DOHH2 (cell line): ENCODE data around the gene KIF21B.

Experiments
- H3F3A ChIP-seq: fragments of 200-600 bp; sonication (generic), shearing (Covaris generic); 2 replicates; pipeline ENCODE4 v1.6.0; 2016; ENCODE audit warnings: antibody characterized with exemption, mild to moderate bottlenecking; ENCODE audit not compliant: control insufficient read depth, insufficient read depth
- H3K27ac ChIP-seq: fragments of 200-600 bp; sonication (generic); 2 replicates; pipeline ENCODE4 v1.5.1; 2014; ENCODE audit warnings: low read depth, mild to moderate bottlenecking, low read length, moderate library complexity
- H3K27me3 ChIP-seq: fragments of 200-600 bp; sonication (generic); 2 replicates; pipeline ENCODE4 v1.6.1; 2014; ENCODE audit warnings: mild to moderate bottlenecking, low read length, mixed read lengths; ENCODE audit not compliant: control insufficient read depth
- H3K36me3 ChIP-seq: fragments of 200-600 bp; sonication (generic); 2 replicates; pipeline ENCODE4 v1.6.1; 2014; ENCODE audit warnings: mild to moderate bottlenecking, low read length, moderate library complexity, mixed read lengths; ENCODE audit not compliant: control insufficient read depth
- H3K4me1 ChIP-seq: fragments of 200-600 bp; sonication (generic); 2 replicates; pipeline ENCODE4 v1.6.1; 2014; ENCODE audit warnings: mild to moderate bottlenecking, low read length, mixed read lengths; ENCODE audit not compliant: control insufficient read depth
- H3K4me2 ChIP-seq: fragments of 200-600 bp; sonication (generic); 2 replicates; pipeline ENCODE4 v1.6.0; 2014; ENCODE audit warnings: mild to moderate bottlenecking, low read length, moderate library complexity
- H3K4me3 ChIP-seq: fragments of 200-600 bp; sonication (generic); 2 replicates; pipeline ENCODE4 v1.5.1; 2014; ENCODE audit warnings: mild to moderate bottlenecking, low read length, mixed read lengths
- H3K79me2 ChIP-seq: fragments of 200-600 bp; sonication (generic); 2 replicates; pipeline ENCODE4 v1.6.1; 2014; ENCODE audit warnings: mild to moderate bottlenecking, low read length, mixed read lengths; ENCODE audit not compliant: control insufficient read depth
- H3K9me2 ChIP-seq: fragments of 200-600 bp; sonication (generic); replicated peaks from 2 replicates; pipeline ENCODE4 v1.6.1; 2014; ENCODE audit warnings: mild to moderate bottlenecking, low read length, mixed read lengths; ENCODE audit not compliant: control insufficient read depth
- H3K9me3 ChIP-seq: fragments of 200-600 bp; sonication (generic); 2 replicates; pipeline ENCODE4 v1.6.1; 2014; ENCODE audit warnings: antibody characterized with exemption, low read length, mixed read lengths; ENCODE audit not compliant: control insufficient read depth, insufficient read depth
- H4K20me1 ChIP-seq: fragments of 200-600 bp; sonication (generic); 2 replicates; pipeline ENCODE4 v1.6.0; 2014; ENCODE audit warnings: low read depth, mild to moderate bottlenecking, antibody characterized with exemption, low read length, moderate library complexity; ENCODE audit not compliant: control insufficient read depth, insufficient read depth
- CTCF ChIP-seq: fragments of 200-600 bp; sonication (generic); IDR thresholded peaks from one replicate; pipeline ENCODE4 v1.5.1; 2014; ENCODE audit warnings: antibody characterized with exemption, mild to moderate bottlenecking, low read depth, low read length; ENCODE audit not compliant: poor library complexity, severe bottlenecking
- EZH2phosphoT487 ChIP-seq: fragments of 200-600 bp; sonication (generic); IDR thresholded peaks from 2 replicates; pipeline ENCODE4 v1.6.1; 2017; ENCODE audit warnings: borderline replicate concordance, mild to moderate bottlenecking, antibody characterized with exemption, low read length, moderate library complexity, mixed read lengths

KIF21B gene

GRCh38 chr1:201013991-201014815 lies 9.3 kb downstream of the KIF21B start:
- no peaks in the 10 kb centered on the region for H3K27me3 ChIP-seq
- no peak overlapping the region for H3K27ac ChIP-seq
- H3K4me1 ChIP-seq = peaks cover 24% of the 10 kb centered on the region

GRCh38 chr1:201013031-201013485 lies 10.5 kb downstream of the KIF21B start:
- Histone ChIP-seq H3F3A (no peaks in the 10 kb centered on the region), H3K9me3 (no peaks in the 10 kb centered on the region), H3K4me2 (no peak overlapping the region), H4K20me1 (peaks cover 5% of the 10 kb centered on the region; the same call in 1 of the 2 replicates), H3K79me2 (peaks cover 21% of the 10 kb centered on the region), H3K27me3 (no peaks in the 10 kb centered on the region), H3K4me3 (no peak overlapping the region), H3K4me1 (peaks cover 13% of the 10 kb centered on the region), H3K36me3 (no peaks in the 10 kb centered on the region), H3K27ac (no peak overlapping the region), H3K9me2 (no peaks in the 10 kb centered on the region)
- TF ChIP-seq EZH2phosphoT487 = no peak

More at GRCh38 chr1:201013991-201014815, 9.3 kb downstream of the KIF21B start:
- H3K9me2 ChIP-seq = no peaks in the 10 kb centered on the region
- H3K36me3 ChIP-seq = no peaks in the 10 kb centered on the region
- H3K4me2 ChIP-seq = no peak overlapping the region
- no peak overlapping the region for H3K4me3 ChIP-seq
- no peaks in the 10 kb centered on the region; the same call in 1 of the 2 replicates for H3F3A ChIP-seq
- no peak for TF ChIP-seq EZH2phosphoT487
- TF ChIP-seq CTCF = no peak
- H3K79me2 ChIP-seq = peaks cover 32% of the 10 kb centered on the region
- H4K20me1 ChIP-seq = peaks cover 5% of the 10 kb centered on the region; the same call in 1 of the 2 replicates
- no peaks in the 10 kb centered on the region for H3K9me3 ChIP-seq

GRCh38 chr1:201011616-201012015 lies 11.9 kb downstream of the KIF21B start:
- H3K27me3 ChIP-seq = no peaks in the 10 kb centered on the region
- TF ChIP-seq CTCF = no peak
- no peak overlapping the region for H3K27ac ChIP-seq

More at GRCh38 chr1:201011616-201012015, 11.9 kb downstream of the KIF21B start:
- Histone ChIP-seq H3F3A (no peaks in the 10 kb centered on the region), H3K4me2 (no peak overlapping the region), H3K9me2 (no peaks in the 10 kb centered on the region), H3K9me3 (no peaks in the 10 kb centered on the region), H3K4me1 (peaks cover 9% of the 10 kb centered on the region), H3K36me3 (no peaks in the 10 kb centered on the region), H3K79me2 (peaks cover 7% of the 10 kb centered on the region), H4K20me1 (peaks cover 5% of the 10 kb centered on the region; the same call in 1 of the 2 replicates), H3K4me3 (no peak overlapping the region)
